Measurements from ENCODE around the gene C1orf174. TPM values are rescaled to one million over a fixed set of nuclear protein-coding genes. Genes with fewer than 3 reads are reported as not detected.
A peak's percentile ranks its signal among the peaks of the same experiment; 100 is the strongest.

C1orf174 gene
- total RNA-seq, 4 donors from 2014 or later = 20.1 to 37.1 (median 31.4) TPM

DNA sequence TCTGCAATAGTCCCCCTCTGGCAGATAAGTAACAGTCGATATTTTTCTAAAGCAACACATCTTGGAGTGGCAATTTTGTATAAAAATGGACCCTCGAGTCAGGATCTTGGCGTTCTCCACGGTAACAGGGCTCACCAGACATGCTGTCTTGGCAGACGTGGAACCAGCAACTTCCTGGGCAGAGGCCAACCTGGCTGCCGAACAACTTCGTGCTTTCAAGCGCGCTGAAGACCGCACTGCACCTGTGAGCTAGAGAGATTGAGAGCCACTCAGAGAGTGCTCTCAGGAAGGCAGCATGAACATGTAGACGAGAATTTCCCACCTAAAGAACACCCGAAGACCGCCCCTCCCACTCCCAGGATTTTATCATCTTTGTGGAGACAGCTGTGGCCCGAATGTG is 7.3 kb downstream of the C1orf174 start:
- H3K27me3 ChIP-seq = no peaks in the 10 kb centered on the region
- H3K36me3 ChIP-seq = peaks cover 0 to 39% (median 0%) of the 10 kb centered on the region in 3 donors
- H3K4me3 ChIP-seq = no peak overlapping the region
- TF ChIP-seq POLR2A (IDR thresholded peaks at IDR 0.05) = no peak
- TF ChIP-seq, protein P1, sequence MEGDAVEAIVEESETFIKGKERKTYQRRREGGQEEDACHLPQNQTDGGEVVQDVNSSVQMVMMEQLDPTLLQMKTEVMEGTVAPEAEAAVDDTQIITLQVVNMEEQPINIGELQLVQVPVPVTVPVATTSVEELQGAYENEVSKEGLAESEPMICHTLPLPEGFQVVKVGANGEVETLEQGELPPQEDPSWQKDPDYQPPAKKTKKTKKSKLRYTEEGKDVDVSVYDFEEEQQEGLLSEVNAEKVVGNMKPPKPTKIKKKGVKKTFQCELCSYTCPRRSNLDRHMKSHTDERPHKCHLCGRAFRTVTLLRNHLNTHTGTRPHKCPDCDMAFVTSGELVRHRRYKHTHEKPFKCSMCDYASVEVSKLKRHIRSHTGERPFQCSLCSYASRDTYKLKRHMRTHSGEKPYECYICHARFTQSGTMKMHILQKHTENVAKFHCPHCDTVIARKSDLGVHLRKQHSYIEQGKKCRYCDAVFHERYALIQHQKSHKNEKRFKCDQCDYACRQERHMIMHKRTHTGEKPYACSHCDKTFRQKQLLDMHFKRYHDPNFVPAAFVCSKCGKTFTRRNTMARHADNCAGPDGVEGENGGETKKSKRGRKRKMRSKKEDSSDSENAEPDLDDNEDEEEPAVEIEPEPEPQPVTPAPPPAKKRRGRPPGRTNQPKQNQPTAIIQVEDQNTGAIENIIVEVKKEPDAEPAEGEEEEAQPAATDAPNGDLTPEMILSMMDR (IDR thresholded peaks at IDR 0.05) = no peak
- DNase-seq = no peak
- peaks cover 0 to 5% (median 0%) of the 10 kb centered on the region in 4 donors for H3K4me1 ChIP-seq
- H3K27ac ChIP-seq = no peak overlapping the region
- H3K9me3 ChIP-seq = peaks cover 0 to 1% (median 0%) of the 10 kb centered on the region in 4 donors

DNA sequence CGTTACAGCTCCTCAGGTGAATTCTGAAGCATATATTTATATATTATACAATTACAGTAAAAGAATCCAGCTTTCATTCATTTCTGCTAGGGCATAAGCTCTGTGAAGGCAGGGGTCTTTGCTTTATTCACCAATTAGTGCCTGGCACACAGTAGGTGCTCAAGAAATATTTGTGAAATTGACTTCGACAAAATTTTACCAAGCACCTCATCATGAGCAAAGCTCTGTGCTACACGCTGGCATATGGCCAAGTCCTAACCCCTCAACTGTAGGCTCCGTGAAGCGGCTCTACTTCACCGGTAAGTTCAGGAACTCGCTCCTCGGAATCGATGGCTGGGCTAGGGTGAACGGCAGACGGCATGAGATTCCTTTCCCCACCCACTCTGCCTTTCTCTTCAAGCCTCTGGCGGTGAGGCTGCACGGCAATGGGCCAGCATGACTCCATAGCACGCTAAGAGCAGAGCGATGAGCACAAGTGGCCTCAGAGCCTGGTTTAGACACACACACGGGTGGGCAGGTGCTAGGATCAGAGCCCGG is 8.7 kb downstream of the C1orf174 start:
- Histone ChIP-seq H3K4me1 (peaks cover 0 to 5% (median 0%) of the 10 kb centered on the region in 4 donors), H3K27me3 (no peaks in the 10 kb centered on the region), H3K36me3 (peaks cover 0 to 52% (median 0%) of the 10 kb centered on the region in 3 donors), H3K4me3 (no peak overlapping the region), H3K9me3 (no peaks in the 10 kb centered on the region), H3K27ac (peak overlapping the region in 2 of 4 donors; percentile 27 to 39)
- no peak for TF ChIP-seq POLR2A (IDR thresholded peaks at IDR 0.05)
- TF ChIP-seq, protein P1 (IDR thresholded peaks at IDR 0.05) = no peak
- DNase-seq = no peak

GRCh38 chr1:3890389-3891328 is 9.4 kb downstream of the C1orf174 start:
- Histone ChIP-seq H3K4me3 (no peak overlapping the region), H3K36me3 (peaks cover 0 to 60% (median 0%) of the 10 kb centered on the region in 3 donors), H3K4me1 (peaks cover 0 to 5% (median 0%) of the 10 kb centered on the region in 4 donors), H3K27me3 (no peaks in the 10 kb centered on the region), H3K9me3 (no peaks in the 10 kb centered on the region), H3K27ac (peak overlapping the region in 3 of 4 donors; percentile 11 to 27 (median 12))
- DNase-seq = no peak
- TF ChIP-seq, protein P1 (IDR thresholded peaks at IDR 0.05) = peak in 3 of 6 experiments; percentile 22 to 48 (median 35)
- no peak for TF ChIP-seq POLR2A (IDR thresholded peaks at IDR 0.05)

- Histone ChIP-seq H3K36me3 (peaks cover 0 to 61% (median 0%) of the 10 kb centered on the region in 3 donors), H3K27ac (no peak overlapping the region), H3K4me3 (no peak overlapping the region), H3K9me3 (no peaks in the 10 kb centered on the region), H3K4me1 (peaks cover 0 to 5% (median 0%) of the 10 kb centered on the region in 4 donors), H3K27me3 (no peaks in the 10 kb centered on the region)
- TF ChIP-seq, protein P1 (IDR thresholded peaks at IDR 0.05) = no peak
- no peak for TF ChIP-seq POLR2A (IDR thresholded peaks at IDR 0.05)
- no peak for DNase-seq
Measured at GRCh38 chr1:3889936-3890335, 10.1 kb downstream of the C1orf174 start.

GRCh38 chr1:3888301-3888700 is 11.8 kb downstream of the C1orf174 start:
- TF ChIP-seq, protein P1 (IDR thresholded peaks at IDR 0.05) = no peak
- TF ChIP-seq POLR2A (IDR thresholded peaks at IDR 0.05) = no peak
- H3K36me3 ChIP-seq = peaks cover 0 to 68% (median 0%) of the 10 kb centered on the region in 3 donors

More at GRCh38 chr1:3888301-3888700, 11.8 kb downstream of the C1orf174 start:
- Histone ChIP-seq H3K4me3 (no peak overlapping the region), H3K27me3 (no peaks in the 10 kb centered on the region), H3K9me3 (no peaks in the 10 kb centered on the region), H3K27ac (no peak overlapping the region), H3K4me1 (peaks cover 0 to 5% (median 0%) of the 10 kb centered on the region in 4 donors)
- no peak for DNase-seq
